Measurements from ENCODE around the gene ITPA. TPM values are rescaled to one million over a fixed set of nuclear protein-coding genes. Genes with fewer than 3 reads are reported as not detected.

ITPA gene
- total and polyA plus RNA-seq, 2 of the 8 experiments (the other 6 are each of a cell fraction or from before 2014, with no cell fraction given): 88.2 to 94.0 TPM

DNA sequence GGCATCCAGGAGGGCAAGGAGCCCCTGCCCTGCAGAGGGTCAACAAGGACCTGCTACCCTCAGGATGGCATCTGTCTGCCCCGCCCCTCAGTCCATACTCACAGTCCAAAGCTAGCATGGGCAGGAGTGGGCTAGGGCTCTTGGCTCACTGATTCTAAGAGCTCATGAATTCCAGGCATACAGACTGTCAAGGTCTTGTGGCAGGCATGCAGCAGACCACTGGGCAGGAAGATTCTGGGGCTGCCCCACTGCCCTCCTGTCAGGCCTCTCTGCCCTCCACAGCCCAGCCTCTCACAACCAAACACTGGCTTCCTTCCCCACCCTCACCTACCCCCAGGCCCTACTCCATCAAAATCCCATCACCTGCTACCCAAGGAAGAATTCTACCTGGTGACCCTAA lies 35.3 kb downstream of the ITPA start (continued):
- no peak for TF ChIP-seq CHD7 (IDR thresholded peaks at IDR 0.05; ENCODE audit: insufficient replicate concordance, low read length)
- TF ChIP-seq KDM4A (IDR thresholded peaks at IDR 0.05; ENCODE audit: low read depth, low read length, severe bottlenecking): no peak
- no peak for TF ChIP-seq SP4 (IDR thresholded peaks at IDR 0.05; ENCODE audit: low read length)
- TF ChIP-seq CBX8 (IDR thresholded peaks at IDR 0.05; ENCODE audit: borderline replicate concordance, low read depth, low read length): no peak
- TF ChIP-seq RFX5 (IDR thresholded peaks at IDR 0.05; ENCODE audit: borderline replicate concordance, low read depth, low read length): no peak
